Measurements from ENCODE around the gene ARHGAP36.

- TF ChIP-seq E2F5 (CRISPR knock-in tag; IDR thresholded peaks at IDR 0.05) (no peak), ZBTB5 (IDR thresholded peaks at IDR 0.05) (no peak), ZC3H4 (CRISPR knock-in tag; IDR thresholded peaks at IDR 0.05; ENCODE audit: borderline replicate concordance) (no peak), CTCF (IDR thresholded peaks at IDR 0.05 in 2 of 3, conservative IDR thresholded peaks at IDR 0.05 in 1 of 3; ENCODE audit: insufficient read depth in 2 of 3, low read depth in 1 of 3, low read length in 3 of 3) (no peak), POLR2AphosphoS5 (IDR thresholded peaks at IDR 0.05; ENCODE audit: control insufficient read depth, insufficient read depth, low read depth, low read length) (no peak), FOS (IDR thresholded peaks at IDR 0.05; ENCODE audit: extremely low read depth, insufficient read length) (no peak), YY1 (IDR thresholded peaks at IDR 0.05; ENCODE audit: borderline replicate concordance in 1 of 3, control insufficient read depth in 1 of 3, extremely low read depth in 1 of 3, insufficient read depth in 3 of 3, insufficient read length in 1 of 3, insufficient replicate concordance in 2 of 3, low read depth in 1 of 3, low read length in 2 of 3) (no peak), CEBPB (tag; IDR thresholded peaks at IDR 0.05) (no peak), TOE1 (IDR thresholded peaks at IDR 0.05; ENCODE audit: borderline replicate concordance) (no peak), TOE1 (CRISPR knock-in tag; IDR thresholded peaks at IDR 0.05; ENCODE audit: borderline replicate concordance, low read depth) (no peak), KDM1A (IDR thresholded peaks at IDR 0.05) (no peak), ZNF133 (CRISPR knock-in tag; IDR thresholded peaks at IDR 0.05) (no peak), HEY1 (CRISPR knock-in tag; IDR thresholded peaks at IDR 0.05; ENCODE audit: borderline replicate concordance) (no peak), NFRKB (IDR thresholded peaks at IDR 0.05; ENCODE audit: low read depth) (no peak), EP300 (IDR thresholded peaks at IDR 0.05; ENCODE audit: low read length) (no peak)
Observed at GRCh38 chrX:131139072-131139471, 80.9 kb downstream of the ARHGAP36 start.

All from K562 (cell line).